GM12873 (cell line): ENCODE measurements around the gene SLC6A16.

Experiments
- CTCF ChIP-seq: IDR thresholded peaks from 2 replicates; pipeline ENCODE4 v1.5.1; 2012; ENCODE audit warnings: low read depth, mild to moderate bottlenecking, moderate library complexity, low read length, control low read depth; ENCODE audit not compliant: insufficient read depth; ENCODE audit errors: missing control alignments

SLC6A16 gene

GRCh38 chr19:49301165-49301865 is 23.7 kb downstream of the SLC6A16 start:
- TF ChIP-seq CTCF: peak; percentile 100

GRCh38 chr19:49297403-49297802 is 27.6 kb downstream of the SLC6A16 start:
- TF ChIP-seq CTCF: no peak

- no peak for TF ChIP-seq CTCF
Measured at GRCh38 chr19:49295208-49295880, 29.6 kb downstream of the SLC6A16 start.

GRCh38 chr19:49294401-49294800 is 30.6 kb downstream of the SLC6A16 start:
- no peak for TF ChIP-seq CTCF

GRCh38 chr19:49290517-49290916 is 34.5 kb downstream of the SLC6A16 start:
- no peak for TF ChIP-seq CTCF

GRCh38 chr19:49287141-49287770 is 37.7 kb downstream of the SLC6A16 start:
- TF ChIP-seq CTCF: no peak

GRCh38 chr19:49282184-49282583 is 42.8 kb downstream of the SLC6A16 start:
- no peak for TF ChIP-seq CTCF
